HCT116 (cell line): ENCODE measurements around the gene REEP3. TPM values are rescaled to one million over a fixed set of nuclear protein-coding genes. Genes with fewer than 3 reads are reported as not detected.

ENCODE experiments used
- ATAC-seq: fragments of 200-7000 bp; cut with Tn5 transposase; 2 replicates; pipeline ENCODE4 v1.9.1; 2020; ENCODE audit warnings: mild to moderate bottlenecking, moderate library complexity
- BruUV-seq: library from RNA; stranded (reverse); fragments of 400-500 nt; replicated peaks from 2 replicates; lab custom pipeline; 2021; lab: Mats Ljungman, UMichigan
- CTCF ChIA-PET: fragments of 300-600 bp; sonication (Branson Sonifier 250); formaldehyde crosslinking; loops from one replicate; lab custom pipeline; 2021; ENCODE audit warnings: antibody characterized with exemption; lab: Charles Lee
- POLR2A ChIA-PET: fragments of 300-600, 350-600 bp; sonication (Branson Sonifier 250); formaldehyde crosslinking; loops from one replicate; lab custom pipeline; 2021; ENCODE audit warnings: antibody characterized with exemption; lab: Charles Lee
- RAD21 ChIA-PET, 2 experiments: fragments of 300-600 bp; sonication (Branson Sonifier 250); formaldehyde crosslinking; loops; one replicate each; lab custom pipeline; 2023; ENCODE audit warnings: low total read pairs in 2 of 2; ENCODE audit not compliant: uncharacterized antibody in 2 of 2, unreplicated experiment in 2 of 2, low non-redundant PET in 1 of 2; lab: Charles Lee
- DNase-seq: peaks from one replicate; pipeline ENCODE4 v3.0.0-alpha.2; 2010; ENCODE audit warnings: low read depth, low spot score
- H2AFZ ChIP-seq: fragments of 200-600 bp; shearing (Covaris generic), sonication (generic); 2 replicates; pipeline ENCODE4 v1.6.1; 2017; ENCODE audit warnings: low read depth, mixed run types, mixed read lengths, antibody characterized with exemption, low read length; ENCODE audit not compliant: poor library complexity, severe bottlenecking
- H3K27ac ChIP-seq: 2 replicates; pipeline ENCODE4 v1.5.1; 2012; ENCODE audit warnings: low read depth, low read length
- H3K27me3 ChIP-seq: fragments of 200-600 bp; sonication (generic); 2 replicates; pipeline ENCODE4 v1.6.1; 2016; ENCODE audit warnings: mixed run types, low read length, mixed read lengths; ENCODE audit not compliant: insufficient read depth
- H3K36me3 ChIP-seq, 2 experiments: fragments of 200-500 bp in 1 of 2; fragments of 200-600 bp in 1 of 2; sonication (Bioruptor generic) in 1 of 2; sonication (generic) in 1 of 2; 2 replicates each; pipeline versions ENCODE4 v1.5.1 to v1.6.1; 2014 to 2016; ENCODE audit warnings: low read length in 2 of 2, inconsistent platforms in 1 of 2, mixed read lengths in 1 of 2, mixed run types in 1 of 2; ENCODE audit not compliant: insufficient read depth in 2 of 2, control insufficient read depth in 1 of 2
- H3K4me1 ChIP-seq, 2 experiments: fragments of 200-600 bp in 1 of 2; sonication (generic) in 1 of 2; 2 replicates each; pipeline versions ENCODE4 v1.5.1 to v1.6.1; 2012 to 2017; ENCODE audit warnings: low read length in 2 of 2, inconsistent platforms in 1 of 2, mild to moderate bottlenecking in 1 of 2, mixed read lengths in 1 of 2, mixed run types in 1 of 2, moderate library complexity in 1 of 2; ENCODE audit not compliant: insufficient read depth in 2 of 2, control insufficient read depth in 1 of 2
- H3K4me2 ChIP-seq: fragments of 200-600 bp; sonication (generic); 2 replicates; pipeline ENCODE4 v1.6.1; 2017; ENCODE audit warnings: mixed run types, low read length, mixed read lengths
- H3K4me3 ChIP-seq, 2 experiments: fragments of 200-600 bp in 1 of 2; sonication (generic) in 1 of 2; replicated peaks in 1 of 2; 2 replicates each; pipeline ENCODE4 v1.5.1; 2011 to 2016; ENCODE audit warnings: low read length in 2 of 2, control low read depth in 1 of 2, low read depth in 1 of 2, mild to moderate bottlenecking in 1 of 2, mixed read lengths in 1 of 2, mixed run types in 1 of 2
- H3K79me2 ChIP-seq: fragments of 200-600 bp; sonication (generic); 2 replicates; pipeline ENCODE4 v1.6.1; 2017; ENCODE audit warnings: mild to moderate bottlenecking, mixed run types, low read length, moderate library complexity, mixed read lengths; ENCODE audit not compliant: insufficient read depth
- H3K9ac ChIP-seq: fragments of 200-600 bp; sonication (generic); 2 replicates; pipeline ENCODE4 v1.6.1; 2016; ENCODE audit warnings: low read length, mixed read lengths
- H3K9me2 ChIP-seq: fragments of 200-600 bp; sonication (generic), shearing (Covaris generic); 2 replicates; pipeline ENCODE4 v1.6.1; 2017; ENCODE audit warnings: mixed run types, mild to moderate bottlenecking, moderate library complexity; ENCODE audit not compliant: insufficient read depth
- H3K9me3 ChIP-seq, 2 experiments: fragments of 200-500 bp in 1 of 2; fragments of 200-600 bp in 1 of 2; sonication (Bioruptor generic) in 1 of 2; sonication (generic) in 1 of 2; 2 replicates each; pipeline ENCODE4 v1.6.1; 2014 to 2017; ENCODE audit warnings: low read length in 2 of 2, mixed read lengths in 2 of 2, inconsistent platforms in 1 of 2, low read depth in 1 of 2, mild to moderate bottlenecking in 1 of 2, mixed run types in 1 of 2, moderate library complexity in 1 of 2; ENCODE audit not compliant: control insufficient read depth in 1 of 2, insufficient read depth in 1 of 2
- H4K20me1 ChIP-seq: fragments of 200-600 bp; sonication (generic), shearing (Covaris generic); 2 replicates; pipeline ENCODE4 v1.6.1; 2017; ENCODE audit warnings: mixed run types, mild to moderate bottlenecking, moderate library complexity; ENCODE audit not compliant: insufficient read depth
- EZH2 ChIP-seq: fragments of 200-600 bp; sonication (generic); IDR thresholded peaks from 2 replicates; pipeline ENCODE4 v1.6.1; 2017; ENCODE audit warnings: antibody characterized with exemption, mixed run types
- FOSL1 ChIP-seq: IDR thresholded peaks from 2 replicates; pipeline ENCODE4 v1.6.1; 2012; ENCODE audit warnings: low read depth
- POLR2A ChIP-seq: IDR thresholded peaks from 2 replicates; pipeline ENCODE4 v1.7.0; 2011; ENCODE audit warnings: borderline replicate concordance; ENCODE audit not compliant: insufficient read depth, insufficient read length; ENCODE audit errors: extremely low read depth
- REST ChIP-seq: IDR thresholded peaks from 2 replicates; pipeline ENCODE4 v1.6.1; 2012; ENCODE audit warnings: low read depth
- SIN3A ChIP-seq: IDR thresholded peaks from 2 replicates; pipeline ENCODE4 v1.6.1; 2012; ENCODE audit warnings: low read depth
- SP1 ChIP-seq: IDR thresholded peaks from 2 replicates; pipeline ENCODE4 v1.6.1; 2012; ENCODE audit warnings: low read depth
- TCF7L2 ChIP-seq: IDR thresholded peaks from 2 replicates; pipeline ENCODE4 v1.7.0; 2011; ENCODE audit warnings: borderline replicate concordance, inconsistent platforms; ENCODE audit not compliant: insufficient read depth, insufficient read length; ENCODE audit errors: extremely low read depth
- ZBTB33 ChIP-seq: IDR thresholded peaks from 2 replicates; pipeline ENCODE4 v1.6.1; 2011; ENCODE audit warnings: mild to moderate bottlenecking, low read length, moderate library complexity; ENCODE audit not compliant: insufficient replicate concordance; ENCODE audit errors: extremely low read depth
- ZFX ChIP-seq: fragments of 450-650 bp; IDR thresholded peaks from 2 replicates; pipeline ENCODE4 v1.6.1; 2017
- intact Hi-C: fragments of 100-400 bp; cut with micrococcal nuclease; formaldehyde crosslinking; loops from 2 replicates; pipeline ENCODE4 v1.10.0; 2022
- total RNA-seq: library from RNA; stranded (reverse); gene quantifications from one replicate; pipeline ENCODE4 v1.2.1, GENCODE V29; 2021; ENCODE audit not compliant: unreplicated experiment
- TF ChIP-seq, protein P1 (sequence below), 3 experiments: fragments of 200-600 bp in 1 of 3; sonication (generic) in 1 of 3; IDR thresholded peaks in 2 of 3; conservative IDR thresholded peaks in 1 of 3; 2 replicates each; pipeline ENCODE4 v1.5.1; 2012 to 2017; ENCODE audit warnings: low read depth in 2 of 3, low read length in 2 of 3, antibody characterized with exemption in 1 of 3, borderline replicate concordance in 1 of 3, control low read depth in 1 of 3, mild to moderate bottlenecking in 1 of 3, mixed read lengths in 1 of 3, mixed run types in 1 of 3, moderate library complexity in 1 of 3; ENCODE audit not compliant: insufficient read depth in 1 of 3
- TF ChIP-seq, protein P2 (sequence below): IDR thresholded peaks from 2 replicates; pipeline ENCODE4 v1.6.1; 2012

Gene REEP3
- total RNA-seq, 1 experiment from 2014 or later, result 41.3 TPM

- Histone ChIP-seq H2AFZ (no peak overlapping the region), H3K79me2 (no peaks in the 10 kb centered on the region), H3K4me3 (no peak overlapping the region), H3K9me2 (no peaks in the 10 kb centered on the region), H3K36me3 (no peaks in the 10 kb centered on the region; a peak in 1 of 4 replicates), H4K20me1 (no peaks in the 10 kb centered on the region), H3K9ac (no peak overlapping the region), H3K27ac (no peak overlapping the region), H3K4me1 (no peaks in the 10 kb centered on the region), H3K27me3 (no peaks in the 10 kb centered on the region), H3K9me3 (no peaks in the 10 kb centered on the region), H3K4me2 (no peak overlapping the region)
- ChIA-PET RAD21 (no interaction called here), POLR2A (no interaction called here), CTCF (no interaction called here)
- TF ChIP-seq SP1 (no peak), SIN3A (no peak), POLR2A (no peak), ZFX (no peak), EZH2 (no peak), TCF7L2 (no peak), REST (no peak), FOSL1 (no peak), ZBTB33 (no peak)
- TF ChIP-seq, protein P1, sequence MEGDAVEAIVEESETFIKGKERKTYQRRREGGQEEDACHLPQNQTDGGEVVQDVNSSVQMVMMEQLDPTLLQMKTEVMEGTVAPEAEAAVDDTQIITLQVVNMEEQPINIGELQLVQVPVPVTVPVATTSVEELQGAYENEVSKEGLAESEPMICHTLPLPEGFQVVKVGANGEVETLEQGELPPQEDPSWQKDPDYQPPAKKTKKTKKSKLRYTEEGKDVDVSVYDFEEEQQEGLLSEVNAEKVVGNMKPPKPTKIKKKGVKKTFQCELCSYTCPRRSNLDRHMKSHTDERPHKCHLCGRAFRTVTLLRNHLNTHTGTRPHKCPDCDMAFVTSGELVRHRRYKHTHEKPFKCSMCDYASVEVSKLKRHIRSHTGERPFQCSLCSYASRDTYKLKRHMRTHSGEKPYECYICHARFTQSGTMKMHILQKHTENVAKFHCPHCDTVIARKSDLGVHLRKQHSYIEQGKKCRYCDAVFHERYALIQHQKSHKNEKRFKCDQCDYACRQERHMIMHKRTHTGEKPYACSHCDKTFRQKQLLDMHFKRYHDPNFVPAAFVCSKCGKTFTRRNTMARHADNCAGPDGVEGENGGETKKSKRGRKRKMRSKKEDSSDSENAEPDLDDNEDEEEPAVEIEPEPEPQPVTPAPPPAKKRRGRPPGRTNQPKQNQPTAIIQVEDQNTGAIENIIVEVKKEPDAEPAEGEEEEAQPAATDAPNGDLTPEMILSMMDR (IDR thresholded peaks at IDR 0.05 in 2 of 3, conservative IDR thresholded peaks at IDR 0.05 in 1 of 3; ENCODE audit: borderline replicate concordance in 1 of 3, insufficient read depth in 1 of 3, low read depth in 2 of 3, low read length in 2 of 3), result no peak
- TF ChIP-seq, protein P2, sequence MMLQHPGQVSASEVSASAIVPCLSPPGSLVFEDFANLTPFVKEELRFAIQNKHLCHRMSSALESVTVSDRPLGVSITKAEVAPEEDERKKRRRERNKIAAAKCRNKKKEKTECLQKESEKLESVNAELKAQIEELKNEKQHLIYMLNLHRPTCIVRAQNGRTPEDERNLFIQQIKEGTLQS, result no peak
- DNase-seq (no peak), ATAC-seq (no peak)
- intact Hi-C loops, result no loop called here
- BruUV-seq, result no TSS peak
Observed at GRCh38 chr10:63611078-63611477, 89.9 kb downstream of the REEP3 start.
